HepG2 (cell line): ENCODE measurements around the gene CACNA1D. TPM values are rescaled to one million over a fixed set of nuclear protein-coding genes. Genes with fewer than 3 reads are reported as not detected.
A peak's percentile ranks its signal among the peaks of the same experiment; 100 is the strongest.

Source experiments
- AGO2 ChIP-seq: fragments of 200-400 bp; formaldehyde crosslinking; optimal IDR thresholded peaks from 2 replicates; pipeline ENCODE3; 2017; ENCODE audit warnings: mild to moderate bottlenecking, low read depth, low read length, moderate library complexity
- CBX1 ChIP-seq: IDR thresholded peaks from one replicate; pipeline ENCODE4 v1.6.1; 2016; ENCODE audit warnings: antibody characterized with exemption, low read depth
- CHCHD3 ChIP-seq: sonication (generic); formaldehyde crosslinking; IDR thresholded peaks from 2 replicates; pipeline ENCODE4 v1.8.0; 2022; ENCODE audit warnings: mild to moderate bottlenecking, missing genetic modification reagents, moderate library complexity
- FOXP1 ChIP-seq, 2 experiments: fragments of 450-650 bp in 1 of 2; IDR thresholded peaks; 2 replicates each; pipeline ENCODE4 v1.6.1; 2017 to 2018; ENCODE audit warnings: antibody characterized with exemption in 1 of 2
- MXI1 ChIP-seq: IDR thresholded peaks from 3 replicates; pipeline ENCODE4 v1.6.1; 2012; ENCODE audit warnings: low read depth, low read length, inconsistent platforms, borderline replicate concordance
- POLR2A ChIP-seq, 2 experiments: IDR thresholded peaks; 2 replicates each; pipeline ENCODE4 v1.6.1; 2011; ENCODE audit warnings: low read depth in 2 of 2, low read length in 2 of 2, mild to moderate bottlenecking in 1 of 2, moderate library complexity in 1 of 2; ENCODE audit not compliant: insufficient read depth in 1 of 2
- SIN3A ChIP-seq: IDR thresholded peaks from 2 replicates; pipeline ENCODE4 v1.6.1; 2011; ENCODE audit warnings: low read depth, mild to moderate bottlenecking, control low read depth, low read length, borderline replicate concordance
- TCF7L2 ChIP-seq: IDR thresholded peaks from 2 replicates; pipeline ENCODE4 v1.6.1; 2011; ENCODE audit warnings: mild to moderate bottlenecking, low read depth, low read length, moderate library complexity
- XBP1 ChIP-seq: sonication (generic); formaldehyde crosslinking; IDR thresholded peaks from 2 replicates; pipeline ENCODE4 v1.5.0; 2020; ENCODE audit warnings: missing genetic modification reagents
- ZEB1 ChIP-seq: IDR thresholded peaks from 2 replicates; pipeline ENCODE4 v1.6.1; 2012; ENCODE audit warnings: mild to moderate bottlenecking, low read depth, inconsistent platforms; ENCODE audit not compliant: insufficient replicate concordance
- ZFP36L2 ChIP-seq: sonication (generic); formaldehyde crosslinking; IDR thresholded peaks from 2 replicates; pipeline ENCODE4 v1.4.0; 2020; ENCODE audit warnings: missing genetic modification reagents
- ZMYM3 ChIP-seq: sonication (generic); formaldehyde crosslinking; IDR thresholded peaks from 2 replicates; pipeline ENCODE4 v1.5.1; 2020; ENCODE audit warnings: mild to moderate bottlenecking, missing genetic modification reagents
- ZNF296 ChIP-seq: sonication (generic); formaldehyde crosslinking; conservative IDR thresholded peaks from 2 replicates; pipeline ENCODE4 v1.5.0; 2020; ENCODE audit warnings: mild to moderate bottlenecking, missing genetic modification reagents
- ZNF343 ChIP-seq: sonication (generic); formaldehyde crosslinking; IDR thresholded peaks from 2 replicates; pipeline ENCODE4 v1.4.0; 2020; ENCODE audit warnings: mild to moderate bottlenecking, missing genetic modification reagents
- ZNF510 ChIP-seq: sonication (generic); formaldehyde crosslinking; IDR thresholded peaks from 2 replicates; pipeline ENCODE4 v1.4.0; 2020; ENCODE audit warnings: low read depth, mild to moderate bottlenecking, missing genetic modification reagents
- ZNF737 ChIP-seq: sonication (generic); formaldehyde crosslinking; IDR thresholded peaks from 2 replicates; pipeline ENCODE4 v1.5.0; 2020; ENCODE audit warnings: missing genetic modification reagents, mild to moderate bottlenecking, borderline replicate concordance
- ZSCAN22 ChIP-seq: sonication (generic); formaldehyde crosslinking; IDR thresholded peaks from 2 replicates; pipeline ENCODE4 v1.4.0; 2020; ENCODE audit warnings: mild to moderate bottlenecking, missing genetic modification reagents
- polyA plus RNA-seq, 8 experiments: library from polyadenylated mRNA; depleted of rRNA in 3 of 8; stranded (reverse) in 7 of 8; unstranded in 1 of 8; fragments of >200 nt; fragmentation: Illumina TruSeq in 4 of 8; extraction: Trizol in 4 of 8; gene quantifications; 2 replicates each; pipeline versions ENCODE4 v1.2.1 to v1.2.3, GENCODE V29; 2011 to 2016; ENCODE audit warnings: low read depth in 4 of 8, missing spikeins in 1 of 8, mixed read lengths in 1 of 8; ENCODE audit not compliant: insufficient read depth in 1 of 8
- total RNA-seq, 5 experiments: library from RNA; depleted of rRNA; stranded (reverse); fragments of >200 nt; fragmentation: Illumina TruSeq; extraction: Trizol; gene quantifications; 2 replicates each; pipeline ENCODE4 v1.2.3, GENCODE V29; 2016; ENCODE audit warnings: low read depth in 1 of 5
- TF ChIP-seq, protein P1 (sequence below): sonication (generic); formaldehyde crosslinking; IDR thresholded peaks from 2 replicates; pipeline ENCODE4 v1.5.1; 2020; ENCODE audit warnings: mild to moderate bottlenecking, missing genetic modification reagents, borderline replicate concordance
- TF ChIP-seq, protein P2 (sequence below): sonication (generic); IDR thresholded peaks from 2 replicates; pipeline ENCODE4 v1.6.1; 2016; ENCODE audit warnings: low read depth, borderline replicate concordance
- TF ChIP-seq, protein P3 (sequence below): sonication (generic); formaldehyde crosslinking; IDR thresholded peaks from 2 replicates; pipeline ENCODE4 v1.4.0; 2020; ENCODE audit warnings: missing genetic modification reagents
- TF ChIP-seq, protein P4 (sequence below): IDR thresholded peaks from 2 replicates; pipeline ENCODE4 v1.6.1; 2016; ENCODE audit warnings: mild to moderate bottlenecking, missing biosample characterization, missing genetic modification reagents
- TF ChIP-seq, protein P5 (sequence below): IDR thresholded peaks from 2 replicates; pipeline ENCODE4 v1.6.1; 2012; ENCODE audit warnings: low read depth, low read length, improper control_type of control experiment

Gene CACNA1D
- total and polyA plus RNA-seq, 2 of the 13 experiments (the other 11 are each of a cell fraction or from before 2014, with no cell fraction given), result 0.26 to 0.38 TPM

DNA sequence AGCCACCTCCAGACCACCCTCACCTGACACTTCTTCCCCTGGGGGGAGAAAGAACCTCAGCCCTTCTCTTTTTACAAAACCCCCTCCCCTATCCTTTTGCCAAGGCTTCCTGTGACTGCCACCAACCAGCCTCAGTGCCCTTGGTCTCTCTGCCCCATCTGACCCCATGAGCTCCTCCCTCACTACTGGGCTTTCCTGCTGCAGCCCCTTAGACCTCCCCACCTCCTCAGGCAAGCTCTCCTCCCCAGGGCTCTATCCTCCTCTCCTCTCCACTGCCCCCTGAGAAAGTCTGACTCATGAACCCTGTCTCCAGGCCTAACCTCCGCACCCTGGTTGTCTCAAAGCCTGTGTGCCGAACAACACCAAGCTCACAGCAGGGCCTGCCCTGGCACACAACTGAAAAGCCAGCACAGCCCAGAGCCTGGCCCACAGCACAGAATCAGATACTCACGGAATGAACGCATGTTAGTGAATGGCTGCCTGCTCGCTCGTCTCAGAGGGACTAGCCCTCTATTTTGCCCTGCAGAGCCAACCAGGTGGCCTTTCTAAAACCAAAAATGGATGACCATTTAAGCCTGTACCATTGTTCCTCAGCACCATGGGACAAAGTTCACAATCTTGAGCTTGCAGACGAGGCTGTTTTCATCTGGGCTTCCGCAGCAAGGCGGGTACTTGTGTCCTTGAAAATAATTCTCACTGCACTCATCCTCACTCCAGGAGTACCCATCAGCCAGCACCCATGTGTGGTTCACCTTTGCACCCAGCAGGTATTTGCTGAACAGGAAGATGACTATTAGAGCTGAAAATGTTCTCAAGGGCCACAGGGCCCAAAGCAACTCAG is 350.1 kb downstream of the CACNA1D start (continued):
- TF ChIP-seq SIN3A (peak; percentile 62; the same call in 1 of the 2 replicates), AGO2 (no peak), ZNF296 (CRISPR knock-in tag) (peak; percentile 21; the same call in 1 of the 2 replicates), ZNF737 (peak; percentile 26; the same call in 1 of the 2 replicates), ZEB1 (peak; percentile 74), CHCHD3 (no peak), TCF7L2 (no peak), XBP1 (CRISPR knock-in tag) (peak; percentile 43; the same call in 1 of the 2 replicates), FOXP1 (IDR thresholded peaks at IDR 0.05) (no peak), FOXP1 (CRISPR knock-in tag; IDR thresholded peaks at IDR 0.05) (no peak), ZMYM3 (CRISPR knock-in tag) (no peak), POLR2A (IDR thresholded peaks at IDR 0.05; ENCODE audit: insufficient read depth in 1 of 2, low read depth in 2 of 2, low read length in 2 of 2) (0 out of 4 replicates have a peak, but pooled peaks of 1 of the 2 experiments have one; percentile 47), MXI1 (no peak; the same call in 2 of the 3 replicates), ZFP36L2 (CRISPR knock-in tag) (no peak), ZNF510 (CRISPR knock-in tag) (no peak), ZSCAN22 (CRISPR knock-in tag) (no peak), CBX1 (no peak), ZNF343 (no peak)
- TF ChIP-seq, protein P1, sequence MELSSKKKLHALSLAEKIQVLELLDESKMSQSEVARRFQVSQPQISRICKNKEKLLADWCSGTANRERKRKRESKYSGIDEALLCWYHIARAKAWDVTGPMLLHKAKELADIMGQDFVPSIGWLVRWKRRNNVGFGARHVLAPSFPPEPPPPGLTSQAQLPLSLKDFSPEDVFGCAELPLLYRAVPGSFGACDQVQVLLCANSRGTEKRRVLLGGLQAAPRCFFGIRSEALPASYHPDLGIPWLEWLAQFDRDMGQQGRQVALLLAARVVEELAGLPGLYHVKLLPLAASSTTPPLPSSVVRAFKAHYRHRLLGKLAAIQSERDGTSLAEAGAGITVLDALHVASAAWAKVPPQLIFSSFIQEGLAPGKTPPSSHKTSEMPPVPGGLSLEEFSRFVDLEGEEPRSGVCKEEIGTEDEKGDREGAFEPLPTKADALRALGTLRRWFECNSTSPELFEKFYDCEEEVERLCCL (CRISPR knock-in tag), result no peak; the same call in 1 of the 2 replicates
- TF ChIP-seq, protein P2, sequence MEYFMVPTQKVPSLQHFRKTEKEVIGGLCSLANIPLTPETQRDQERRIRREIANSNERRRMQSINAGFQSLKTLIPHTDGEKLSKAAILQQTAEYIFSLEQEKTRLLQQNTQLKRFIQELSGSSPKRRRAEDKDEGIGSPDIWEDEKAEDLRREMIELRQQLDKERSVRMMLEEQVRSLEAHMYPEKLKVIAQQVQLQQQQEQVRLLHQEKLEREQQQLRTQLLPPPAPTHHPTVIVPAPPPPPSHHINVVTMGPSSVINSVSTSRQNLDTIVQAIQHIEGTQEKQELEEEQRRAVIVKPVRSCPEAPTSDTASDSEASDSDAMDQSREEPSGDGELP, result peak; percentile 32; the same call in 1 of the 2 replicates
- TF ChIP-seq, protein P3, sequence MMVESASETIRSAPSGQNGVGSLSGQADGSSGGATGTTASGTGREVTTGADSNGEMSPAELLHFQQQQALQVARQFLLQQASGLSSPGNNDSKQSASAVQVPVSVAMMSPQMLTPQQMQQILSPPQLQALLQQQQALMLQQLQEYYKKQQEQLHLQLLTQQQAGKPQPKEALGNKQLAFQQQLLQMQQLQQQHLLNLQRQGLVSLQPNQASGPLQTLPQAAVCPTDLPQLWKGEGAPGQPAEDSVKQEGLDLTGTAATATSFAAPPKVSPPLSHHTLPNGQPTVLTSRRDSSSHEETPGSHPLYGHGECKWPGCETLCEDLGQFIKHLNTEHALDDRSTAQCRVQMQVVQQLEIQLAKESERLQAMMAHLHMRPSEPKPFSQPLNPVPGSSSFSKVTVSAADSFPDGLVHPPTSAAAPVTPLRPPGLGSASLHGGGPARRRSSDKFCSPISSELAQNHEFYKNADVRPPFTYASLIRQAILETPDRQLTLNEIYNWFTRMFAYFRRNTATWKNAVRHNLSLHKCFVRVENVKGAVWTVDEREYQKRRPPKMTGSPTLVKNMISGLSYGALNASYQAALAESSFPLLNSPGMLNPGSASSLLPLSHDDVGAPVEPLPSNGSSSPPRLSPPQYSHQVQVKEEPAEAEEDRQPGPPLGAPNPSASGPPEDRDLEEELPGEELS (CRISPR knock-in tag), result peak; percentile 71; the same call in 1 of the 2 replicates
- TF ChIP-seq, protein P4, sequence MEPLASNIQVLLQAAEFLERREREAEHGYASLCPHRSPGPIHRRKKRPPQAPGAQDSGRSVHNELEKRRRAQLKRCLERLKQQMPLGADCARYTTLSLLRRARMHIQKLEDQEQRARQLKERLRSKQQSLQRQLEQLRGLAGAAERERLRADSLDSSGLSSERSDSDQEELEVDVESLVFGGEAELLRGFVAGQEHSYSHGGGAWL (CRISPR knock-in tag), result 0 out of 2 replicates have a peak, but pooled peaks have one; percentile 24
- TF ChIP-seq, protein P5, sequence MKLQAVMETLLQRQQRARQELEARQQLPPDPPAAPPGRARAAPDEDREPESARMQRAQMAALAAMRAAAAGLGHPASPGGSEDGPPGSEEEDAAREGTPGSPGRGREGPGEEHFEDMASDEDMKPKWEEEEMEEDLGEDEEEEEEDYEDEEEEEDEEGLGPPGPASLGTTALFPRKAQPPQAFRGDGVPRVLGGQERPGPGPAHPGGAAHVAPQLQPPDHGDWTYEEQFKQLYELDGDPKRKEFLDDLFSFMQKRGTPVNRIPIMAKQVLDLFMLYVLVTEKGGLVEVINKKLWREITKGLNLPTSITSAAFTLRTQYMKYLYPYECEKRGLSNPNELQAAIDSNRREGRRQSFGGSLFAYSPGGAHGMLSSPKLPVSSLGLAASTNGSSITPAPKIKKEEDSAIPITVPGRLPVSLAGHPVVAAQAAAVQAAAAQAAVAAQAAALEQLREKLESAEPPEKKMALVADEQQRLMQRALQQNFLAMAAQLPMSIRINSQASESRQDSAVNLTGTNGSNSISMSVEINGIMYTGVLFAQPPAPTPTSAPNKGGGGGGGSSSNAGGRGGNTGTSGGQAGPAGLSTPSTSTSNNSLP, result no peak
